ENCODE data around the gene TMTC2. TPM values are rescaled to one million over a fixed set of nuclear protein-coding genes. Genes with fewer than 3 reads are reported as not detected.

Gene TMTC2
- total and polyA plus RNA-seq, 2 donors from 2014 or later = 6.0 to 32.9 TPM

GRCh38 chr12:82817368-82817767 lies 130.7 kb downstream of the TMTC2 start:
- H3K27me3 ChIP-seq (ENCODE audit: control insufficient read depth, insufficient read depth, low read length) = no peaks in the 10 kb centered on the region
- no peak overlapping the region for H3K4me3 ChIP-seq (ENCODE audit: low read length in 3 of 3)
- no peak overlapping the region for H3K9ac ChIP-seq (ENCODE audit: low read length in 3 of 3)
- H3K9me3 ChIP-seq (ENCODE audit: control insufficient read depth in 2 of 3, insufficient read depth in 1 of 3, low read length in 3 of 3) = no peaks in the 10 kb centered on the region
- H3K27ac ChIP-seq (ENCODE audit: low read depth in 2 of 2, low read length in 2 of 2) = no peak overlapping the region
- no peaks in the 10 kb centered on the region for H3K4me1 ChIP-seq (ENCODE audit: control insufficient read depth in 2 of 3, insufficient read depth in 2 of 3, low read depth in 1 of 3, low read length in 3 of 3)
- no peak for TF ChIP-seq CTCF (IDR thresholded peaks at IDR 0.05; ENCODE audit: borderline replicate concordance, extremely low read depth, insufficient read depth)
- no peaks in the 10 kb centered on the region for H3K36me3 ChIP-seq (ENCODE audit: control insufficient read depth in 2 of 3, insufficient read depth in 3 of 3, low read length in 3 of 3)
- no peak for FAIRE-seq
- peak in 2 of 5 donors; percentile 32 to 56 for DNase-seq
- intact Hi-C loops (cut with DNase I) = no loop called here

- intact Hi-C loops (cut with DNase I) = no loop called here
- H3K9ac ChIP-seq (ENCODE audit: low read length in 3 of 3) = no peak overlapping the region
- no peaks in the 10 kb centered on the region for H3K4me1 ChIP-seq (ENCODE audit: control insufficient read depth in 2 of 3, insufficient read depth in 2 of 3, low read depth in 1 of 3, low read length in 3 of 3)
- H3K27me3 ChIP-seq (ENCODE audit: control insufficient read depth, insufficient read depth, low read length) = no peaks in the 10 kb centered on the region
- no peak overlapping the region for H3K27ac ChIP-seq (ENCODE audit: low read depth in 2 of 2, low read length in 2 of 2)
- no peak overlapping the region for H3K4me3 ChIP-seq (ENCODE audit: low read length in 3 of 3)
- DNase-seq (no peak), FAIRE-seq (no peak)
- TF ChIP-seq CTCF (IDR thresholded peaks at IDR 0.05; ENCODE audit: borderline replicate concordance, extremely low read depth, insufficient read depth) = no peak
- H3K36me3 ChIP-seq (ENCODE audit: control insufficient read depth in 2 of 3, insufficient read depth in 3 of 3, low read length in 3 of 3) = no peaks in the 10 kb centered on the region
- H3K9me3 ChIP-seq (ENCODE audit: control insufficient read depth in 2 of 3, insufficient read depth in 1 of 3, low read length in 3 of 3) = no peaks in the 10 kb centered on the region
Measured at GRCh38 chr12:82818271-82819035, 131.7 kb downstream of the TMTC2 start.

- no peak overlapping the region for H3K4me3 ChIP-seq (ENCODE audit: low read length in 3 of 3)
- H3K36me3 ChIP-seq (ENCODE audit: control insufficient read depth in 2 of 3, insufficient read depth in 3 of 3, low read length in 3 of 3) = no peaks in the 10 kb centered on the region
- intact Hi-C loops (cut with DNase I) = no loop called here
- no peak for FAIRE-seq
- H3K4me1 ChIP-seq (ENCODE audit: control insufficient read depth in 2 of 3, insufficient read depth in 2 of 3, low read depth in 1 of 3, low read length in 3 of 3) = no peaks in the 10 kb centered on the region
- H3K9ac ChIP-seq (ENCODE audit: low read length in 3 of 3) = no peak overlapping the region
- H3K27me3 ChIP-seq (ENCODE audit: control insufficient read depth, insufficient read depth, low read length) = no peaks in the 10 kb centered on the region
- TF ChIP-seq CTCF (IDR thresholded peaks at IDR 0.05; ENCODE audit: borderline replicate concordance, extremely low read depth, insufficient read depth) = no peak
- no peak for DNase-seq
- no peak overlapping the region for H3K27ac ChIP-seq (ENCODE audit: low read depth in 2 of 2, low read length in 2 of 2)
- H3K9me3 ChIP-seq (ENCODE audit: control insufficient read depth in 2 of 3, insufficient read depth in 1 of 3, low read length in 3 of 3) = no peaks in the 10 kb centered on the region
Measured at GRCh38 chr12:82826505-82826904, 139.8 kb downstream of the TMTC2 start.
